GM10847 (cell line): ENCODE data around the gene USP34.

Source experiments
- POLR2A ChIP-seq: IDR thresholded peaks from 2 replicates; pipeline ENCODE4 v1.6.1; 2011; ENCODE audit not compliant: insufficient read length; ENCODE audit errors: extremely low read depth

The USP34 gene

GRCh38 chr2:61180686-61181085, 290.2 kb downstream of the USP34 start:
- TF ChIP-seq POLR2A: no peak

- no peak for TF ChIP-seq POLR2A
Measured at GRCh38 chr2:61179701-61180639, 290.9 kb downstream of the USP34 start.

- TF ChIP-seq POLR2A: no peak
Measured at GRCh38 chr2:61178603-61179545, 292.0 kb downstream of the USP34 start.

GRCh38 chr2:61177727-61178549, 292.9 kb downstream of the USP34 start:
- TF ChIP-seq POLR2A: no peak

DNA sequence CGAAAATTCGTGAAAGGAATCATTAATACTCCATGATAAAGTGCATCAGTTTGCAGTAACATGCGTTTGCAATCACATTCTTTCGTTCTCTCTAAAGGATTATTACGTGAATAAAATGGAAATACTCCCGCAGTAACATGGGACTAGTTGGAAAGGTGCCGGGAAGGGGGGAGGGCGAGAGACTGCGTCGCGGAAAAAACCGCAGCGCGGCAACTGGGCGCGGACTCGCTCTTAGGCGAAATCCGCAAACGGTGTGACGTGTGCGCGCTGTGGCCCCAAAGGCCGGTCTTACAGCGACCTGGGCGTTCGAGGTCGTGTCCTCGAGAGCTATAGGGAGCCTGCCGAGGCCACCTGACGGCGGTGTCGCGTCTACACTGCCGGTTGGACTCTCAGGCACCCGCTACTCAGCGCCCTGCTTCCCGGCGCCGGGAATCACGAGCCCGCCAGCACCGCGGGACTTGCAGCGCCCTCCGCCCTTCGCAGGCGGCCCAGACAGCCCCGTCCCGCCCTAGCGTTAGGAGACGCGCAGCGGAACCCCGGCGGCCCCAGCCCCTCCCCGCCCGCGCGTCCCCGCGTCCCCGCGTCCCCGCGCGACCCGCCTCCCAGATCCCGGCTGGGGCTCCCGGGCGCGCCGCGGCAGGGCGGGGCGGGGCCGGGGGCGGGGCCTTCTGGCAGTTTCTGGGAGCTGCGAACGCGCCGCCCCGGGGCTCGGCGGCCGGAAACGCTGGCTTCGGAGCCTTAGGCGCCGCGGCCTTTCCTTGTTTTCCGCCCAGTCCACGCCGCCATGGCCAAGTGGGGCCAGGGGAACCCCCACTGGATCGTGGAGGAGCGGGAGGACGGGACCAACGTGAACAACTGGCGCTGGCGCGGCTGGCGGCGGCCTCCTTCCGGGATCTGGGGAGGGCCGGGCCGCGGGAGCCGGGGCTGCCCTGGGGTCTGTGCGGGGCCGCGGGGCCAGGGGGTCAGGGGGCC, 293.8 kb downstream of the USP34 start:
- TF ChIP-seq POLR2A: peak; percentile 86

- no peak for TF ChIP-seq POLR2A
Measured at GRCh38 chr2:61175036-61175435, 295.9 kb downstream of the USP34 start.

DNA sequence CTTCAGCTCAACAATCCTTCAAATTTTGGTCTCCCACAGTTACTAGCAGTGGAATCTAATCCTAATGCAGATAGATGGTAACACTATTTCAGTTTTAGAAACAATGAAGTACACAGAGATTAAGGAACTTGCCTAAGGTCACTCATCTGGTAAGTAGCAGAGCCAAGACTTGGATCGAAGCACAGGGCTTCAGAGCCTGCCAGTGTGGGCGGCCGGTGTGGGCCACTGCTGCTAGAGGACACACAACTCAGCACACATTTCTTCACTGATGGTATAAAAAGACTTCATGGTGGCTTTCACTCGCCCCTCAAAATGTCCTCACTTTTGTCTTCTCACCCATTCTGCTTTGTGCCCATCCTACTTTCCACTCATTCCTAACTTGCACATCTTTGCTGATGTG, 297.8 kb downstream of the USP34 start:
- no peak for TF ChIP-seq POLR2A

DNA sequence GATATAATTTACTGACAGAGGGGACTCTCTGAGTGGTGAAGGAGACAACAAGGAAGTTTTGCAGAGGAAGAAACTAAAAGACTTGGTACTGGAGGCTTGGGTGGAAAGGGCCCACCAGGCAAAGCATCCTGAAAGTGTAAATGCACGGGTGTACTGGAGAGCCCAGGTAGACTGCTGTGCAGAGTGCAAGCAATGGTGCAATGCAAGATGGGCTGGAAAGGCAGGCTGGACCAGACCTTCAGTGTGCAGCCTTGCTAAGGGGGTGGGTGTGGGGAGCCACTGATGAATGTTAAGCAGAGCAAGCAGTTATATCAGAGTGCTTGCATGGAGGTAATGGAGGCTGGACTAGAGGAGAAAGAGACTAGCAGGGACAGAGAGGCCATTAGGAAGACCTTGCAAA, 298.2 kb downstream of the USP34 start:
- no peak for TF ChIP-seq POLR2A

- TF ChIP-seq POLR2A: no peak
Measured at GRCh38 chr2:61167579-61167978, 303.3 kb downstream of the USP34 start.

DNA sequence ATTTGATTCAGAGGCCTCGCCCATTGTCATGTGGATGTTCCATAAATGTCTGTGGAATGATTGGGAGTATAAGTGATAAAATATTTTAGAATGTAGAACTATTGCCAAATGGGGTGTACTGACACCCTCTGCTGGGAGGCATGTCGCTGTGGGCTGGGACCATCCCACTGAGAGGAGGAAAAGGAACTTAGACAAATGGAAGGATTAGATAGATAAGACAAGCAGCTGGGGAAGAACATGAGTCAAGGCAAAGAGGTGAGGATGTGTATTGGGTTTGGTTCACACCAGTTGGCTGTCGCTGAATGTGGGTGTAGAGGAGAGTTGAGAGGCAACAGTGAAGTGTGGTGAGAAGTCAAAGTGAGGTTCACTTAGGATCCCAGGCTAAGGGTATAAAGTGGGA, 304.9 kb downstream of the USP34 start:
- TF ChIP-seq POLR2A: no peak

DNA sequence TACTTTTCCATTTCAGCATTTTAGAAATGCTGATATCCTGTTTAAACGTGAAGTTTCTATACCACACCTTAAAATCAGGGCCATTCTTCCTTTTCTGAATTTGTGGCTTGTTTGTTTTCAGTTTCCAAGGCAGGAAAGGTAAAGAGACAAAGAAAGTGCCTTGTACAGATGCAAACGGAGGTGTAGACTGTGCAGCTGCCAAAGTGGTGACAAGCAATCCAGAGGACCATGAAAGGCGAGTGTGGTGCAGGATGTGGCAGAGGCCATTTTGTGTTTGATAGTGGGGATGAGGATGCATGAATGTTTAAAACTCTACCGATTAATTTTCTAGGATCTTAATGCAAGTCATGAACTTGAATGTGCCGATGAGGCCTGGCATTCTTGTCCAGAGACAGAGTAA, 308.2 kb downstream of the USP34 start:
- TF ChIP-seq POLR2A: no peak

DNA sequence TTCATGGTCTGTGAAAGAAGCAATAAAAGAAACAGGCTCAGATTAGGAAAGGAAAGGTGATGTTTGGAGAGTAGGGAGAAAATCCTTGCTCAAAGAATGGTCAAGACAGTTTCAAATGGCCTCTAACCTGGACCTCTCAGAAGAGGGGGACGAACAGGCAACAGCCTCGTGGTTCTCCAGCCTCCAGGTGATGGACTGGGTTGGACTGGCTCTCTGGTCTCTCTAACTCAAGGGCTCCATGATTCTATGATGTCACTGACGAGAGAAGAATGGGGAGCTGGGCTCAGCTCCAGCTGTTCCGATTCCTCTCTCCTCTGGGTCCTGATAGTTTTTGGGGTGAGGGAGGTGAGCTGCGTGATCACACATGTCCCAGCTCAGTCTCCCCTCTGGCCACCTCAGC, 309.0 kb downstream of the USP34 start, which contains the start of gene C2orf74:
TSS of gene C2orf74 (plus strand) at position 301 of the 400 bp plus-strand sequence. CDS start 327 bp downstream, outside the sequence.
- TF ChIP-seq POLR2A: no peak

DNA sequence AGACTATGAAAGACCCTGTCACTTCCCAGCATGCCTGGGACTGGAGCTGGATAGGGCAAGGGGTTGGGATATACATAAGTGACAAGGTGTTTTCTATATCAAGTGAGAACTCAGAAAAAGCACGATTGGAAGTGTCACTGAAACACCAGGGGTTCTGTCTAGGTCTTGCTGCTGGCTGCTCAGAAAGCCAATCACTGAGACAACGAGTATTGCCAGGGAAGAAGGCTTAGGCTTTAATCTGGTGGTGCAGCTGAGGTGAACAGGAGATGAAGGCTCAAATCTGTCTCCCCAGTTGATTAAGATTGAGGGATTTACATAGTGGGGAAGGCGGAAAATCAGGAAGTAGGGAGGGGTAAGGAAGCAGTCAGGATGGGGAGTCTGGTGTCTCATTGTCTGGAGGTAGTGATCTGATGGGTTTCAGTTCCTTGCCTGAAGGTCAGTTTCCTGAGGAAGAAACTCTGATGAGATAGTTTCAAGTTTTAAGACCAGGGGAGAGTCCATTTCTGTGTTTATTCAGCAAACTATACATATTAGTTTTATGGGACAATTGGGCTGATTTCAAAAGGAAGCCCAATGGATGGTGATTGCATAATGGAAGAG, 312.4 kb downstream of the USP34 start:
- no peak for TF ChIP-seq POLR2A
